Keratinocyte (primary cell): ENCODE results near the gene EMP3. TPM values are rescaled to one million over a fixed set of nuclear protein-coding genes. Genes with fewer than 3 reads are reported as not detected.

Source experiments
- DNase-seq: peaks from one replicate; pipeline ENCODE4 v3.0.0-alpha.2; 2011; ENCODE audit warnings: low read depth, missing footprints, low spot score
- FAIRE-seq: peaks from 2 replicates; lab custom pipeline; 2011; peaks lifted over from hg19 to GRCh38; lab: Jason Lieb, UNC
- H2AFZ ChIP-seq: 2 replicates; pipeline ENCODE4 v1.6.0; 2012; ENCODE audit warnings: low read length, control low read depth, inconsistent platforms; ENCODE audit not compliant: control insufficient read depth
- H3K27ac ChIP-seq: 2 replicates; pipeline ENCODE4 v1.5.1; 2011; ENCODE audit warnings: low read length; ENCODE audit not compliant: control insufficient read depth, insufficient read depth
- H3K27me3 ChIP-seq: 3 replicates; pipeline ENCODE4 v1.6.0; 2011; ENCODE audit warnings: low read length; ENCODE audit not compliant: control insufficient read depth, insufficient read depth; ENCODE audit errors: extremely low read depth
- H3K36me3 ChIP-seq, 2 experiments: 2 replicates in 1 of 2; 3 replicates in 1 of 2; pipeline ENCODE4 v1.5.1; 2011; ENCODE audit warnings: low read length in 2 of 2, mild to moderate bottlenecking in 1 of 2; ENCODE audit not compliant: control insufficient read depth in 2 of 2, insufficient read depth in 2 of 2; ENCODE audit errors: extremely low read depth in 1 of 2
- H3K4me1 ChIP-seq: 3 replicates; pipeline ENCODE4 v1.5.1; 2011; ENCODE audit warnings: low read length; ENCODE audit not compliant: control insufficient read depth, insufficient read depth; ENCODE audit errors: extremely low read depth
- H3K4me2 ChIP-seq: 3 replicates; pipeline ENCODE4 v1.6.0; 2011; ENCODE audit warnings: low read depth, low read length; ENCODE audit not compliant: control insufficient read depth, insufficient read depth; ENCODE audit errors: extremely low read depth
- H3K4me3 ChIP-seq, 3 experiments: fragments of 200-600 bp in 1 of 3; sonication (generic) in 1 of 3; 2 replicates in 2 of 3; 3 replicates in 1 of 3; pipeline ENCODE4 v1.5.1; 2011 to 2016; ENCODE audit warnings: low read length in 3 of 3, mild to moderate bottlenecking in 3 of 3, control low read depth in 2 of 3, inconsistent platforms in 1 of 3, low read depth in 1 of 3, mixed read lengths in 1 of 3, mixed run types in 1 of 3, moderate library complexity in 1 of 3; ENCODE audit not compliant: control insufficient read depth in 2 of 3, insufficient read depth in 2 of 3; ENCODE audit errors: extremely low read depth in 1 of 3
- H3K79me2 ChIP-seq: 2 replicates; pipeline ENCODE4 v1.6.0; 2012; ENCODE audit warnings: low read length; ENCODE audit not compliant: control insufficient read depth, insufficient read depth
- H3K9ac ChIP-seq: 3 replicates; pipeline ENCODE4 v1.6.0; 2011; ENCODE audit warnings: low read length; ENCODE audit not compliant: control insufficient read depth, insufficient read depth; ENCODE audit errors: extremely low read depth
- H3K9me1 ChIP-seq: 3 replicates; pipeline ENCODE4 v1.6.0; 2011; ENCODE audit warnings: low read length; ENCODE audit not compliant: control insufficient read depth, insufficient read depth; ENCODE audit errors: extremely low read depth
- H3K9me3 ChIP-seq: 2 replicates; pipeline ENCODE4 v1.5.1; 2012; ENCODE audit warnings: low read depth, low read length; ENCODE audit not compliant: control insufficient read depth
- H4K20me1 ChIP-seq: 3 replicates; pipeline ENCODE4 v1.6.0; 2011; ENCODE audit warnings: low read length; ENCODE audit not compliant: control insufficient read depth, insufficient read depth; ENCODE audit errors: extremely low read depth
- CTCF ChIP-seq, 3 experiments: IDR thresholded peaks in 1 of 3; conservative IDR thresholded peaks in 1 of 3; optimal IDR thresholded peaks in 1 of 3; 2 replicates in 2 of 3; 3 replicates in 1 of 3; pipeline versions ENCODE3 to v1.5.1; 2011; ENCODE audit warnings: low read length in 3 of 3, mild to moderate bottlenecking in 3 of 3, moderate library complexity in 2 of 3, control low read depth in 1 of 3, inconsistent platforms in 1 of 3; ENCODE audit not compliant: insufficient read depth in 2 of 3; ENCODE audit errors: extremely low read depth in 1 of 3
- EZH2 ChIP-seq: IDR thresholded peaks from one replicate; pipeline ENCODE4 v1.6.1; 2012; ENCODE audit warnings: inconsistent platforms, mild to moderate bottlenecking, low read length, moderate library complexity
- dilution Hi-C: fragments of 300-500 bp; cut with MboI; formaldehyde crosslinking; loops from one replicate; pipeline ENCODE4 v1.7.0; 2020; ENCODE audit warnings: low sequenced_read_pairs; ENCODE audit not compliant: extremely low pct_ligation_motif_present
- polyA plus RNA-seq, 5 experiments: library from polyadenylated mRNA; depleted of rRNA in 3 of 5; stranded (reverse) in 3 of 5; stranded (forward) in 1 of 5; unstranded in 1 of 5; fragments of >200 nt; gene quantifications; 1 replicate in 1 of 5; 2 replicates in 3 of 5; 3 replicates in 1 of 5; pipeline versions ENCODE4 v1.2.1 to v1.2.3, GENCODE V29; 2011 to 2012; ENCODE audit warnings: missing spikeins in 2 of 5, low read depth in 1 of 5, low replicate concordance in 1 of 5

Gene EMP3
- polyA plus RNA-seq, 1 donor (not counting 4 experiments of a cell fraction or from before 2014, with no cell fraction given): 177 TPM

- FAIRE-seq: no peak
Measured at GRCh38 chr19:48354332-48354992, 29.1 kb downstream of the EMP3 start.

GRCh38 chr19:48355365-48355954 is 30.1 kb downstream of the EMP3 start:
- Histone ChIP-seq H2AFZ (no peak overlapping the region), H4K20me1 (no peaks in the 10 kb centered on the region), H3K4me2 (no peak overlapping the region), H3K4me3 (no peak overlapping the region), H3K27me3 (no peaks in the 10 kb centered on the region), H3K27ac (no peak overlapping the region), H3K9ac (no peak overlapping the region), H3K36me3 (no peaks in the 10 kb centered on the region), H3K79me2 (no peaks in the 10 kb centered on the region), H3K9me1 (no peaks in the 10 kb centered on the region), H3K9me3 (no peaks in the 10 kb centered on the region), H3K4me1 (no peaks in the 10 kb centered on the region)
- dilution Hi-C loops: no loop called here
- FAIRE-seq (no peak), DNase-seq (no peak)
- TF ChIP-seq EZH2: no peak
- TF ChIP-seq CTCF (optimal IDR thresholded peaks at IDR 0.05 in 1 of 3, IDR thresholded peaks at IDR 0.05 in 1 of 3, conservative IDR thresholded peaks at IDR 0.05 in 1 of 3; ENCODE audit: extremely low read depth in 1 of 3, insufficient read depth in 2 of 3, low read length in 3 of 3): no peak

More at GRCh38 chr19:48354332-48354992, 29.1 kb downstream of the EMP3 start:
- DNase-seq: no peak
- Histone ChIP-seq H3K9ac (no peak overlapping the region), H2AFZ (no peak overlapping the region), H3K79me2 (no peaks in the 10 kb centered on the region), H3K4me1 (no peaks in the 10 kb centered on the region), H3K9me1 (no peaks in the 10 kb centered on the region), H3K4me3 (no peak overlapping the region), H3K4me2 (no peak overlapping the region), H3K27me3 (no peaks in the 10 kb centered on the region), H3K36me3 (no peaks in the 10 kb centered on the region), H3K9me3 (no peaks in the 10 kb centered on the region), H4K20me1 (no peaks in the 10 kb centered on the region), H3K27ac (no peak overlapping the region)
- dilution Hi-C loops: no loop called here
- TF ChIP-seq EZH2: no peak
- TF ChIP-seq CTCF (optimal IDR thresholded peaks at IDR 0.05 in 1 of 3, IDR thresholded peaks at IDR 0.05 in 1 of 3, conservative IDR thresholded peaks at IDR 0.05 in 1 of 3; ENCODE audit: extremely low read depth in 1 of 3, insufficient read depth in 2 of 3, low read length in 3 of 3): no peak
